K562 (cell line): ENCODE measurements around the gene SEC14L5. TPM values are rescaled to one million over a fixed set of nuclear protein-coding genes. Genes with fewer than 3 reads are reported as not detected.

Experiments
- BRCA1 ChIP-seq, 2 experiments: fragments of 450-650 bp in 1 of 2; sonication (generic) in 1 of 2; formaldehyde crosslinking in 1 of 2; IDR thresholded peaks; 2 replicates each; pipeline versions ENCODE4 v1.5.0 to v1.6.1; 2017 to 2020; ENCODE audit warnings: mild to moderate bottlenecking in 1 of 2, missing genetic modification reagents in 1 of 2
- BRD4 ChIP-seq: fragments of 200-600 bp; sonication (generic); IDR thresholded peaks from 2 replicates; pipeline ENCODE4 v1.6.1; 2017; ENCODE audit warnings: inconsistent platforms
- EP300 ChIP-seq: IDR thresholded peaks from 2 replicates; pipeline ENCODE4 v1.6.1; 2012; ENCODE audit warnings: low read length, improper control_type of control experiment
- GATAD2A ChIP-seq: fragments of 450-650 bp; IDR thresholded peaks from 2 replicates; pipeline ENCODE4 v1.6.1; 2017
- POLR2G ChIP-seq: fragments of 200-400 bp; formaldehyde crosslinking; IDR thresholded peaks from 2 replicates; pipeline ENCODE4 v1.6.1; 2017; ENCODE audit warnings: low read depth, mild to moderate bottlenecking, antibody characterized with exemption, low read length, moderate library complexity
- SP1 ChIP-seq: sonication (generic); formaldehyde crosslinking; IDR thresholded peaks from 2 replicates; pipeline ENCODE4 v1.8.1; 2022; ENCODE audit warnings: mild to moderate bottlenecking, missing genetic modification reagents
- TAF1 ChIP-seq: IDR thresholded peaks from 2 replicates; pipeline ENCODE4 v1.6.1; 2011; ENCODE audit warnings: mild to moderate bottlenecking, low read length, moderate library complexity; ENCODE audit not compliant: insufficient read depth, control insufficient read depth, severe bottlenecking; ENCODE audit errors: extremely low read depth
- TAF15 ChIP-seq: fragments of 200-400 bp; formaldehyde crosslinking; IDR thresholded peaks from 2 replicates; pipeline ENCODE4 v1.6.1; 2017; ENCODE audit warnings: mild to moderate bottlenecking, low read depth, low read length, moderate library complexity
- XRCC3 ChIP-seq: fragments of 450-650 bp; IDR thresholded peaks from 2 replicates; pipeline ENCODE4 v1.6.1; 2017; ENCODE audit warnings: mild to moderate bottlenecking, moderate library complexity
- ZBTB8A ChIP-seq: fragments of 450-650 bp; IDR thresholded peaks from 2 replicates; pipeline ENCODE4 v1.6.1; 2018; ENCODE audit warnings: mild to moderate bottlenecking, moderate library complexity; ENCODE audit not compliant: partially characterized antibody
- ZKSCAN3 ChIP-seq: fragments of 250-450 bp; sonication (Bioruptor Pico); IDR thresholded peaks from 2 replicates; pipeline ENCODE4 v1.4.0; 2020
- ZNF239 ChIP-seq: fragments of 250-450 bp; sonication (Bioruptor Pico); IDR thresholded peaks from 2 replicates; pipeline ENCODE4 v1.4.0; 2020; ENCODE audit warnings: mild to moderate bottlenecking
- polyA plus RNA-seq, 8 experiments: library from polyadenylated mRNA; depleted of rRNA in 4 of 8; stranded (reverse) in 5 of 8; unstranded in 3 of 8; fragments of >200 nt; fragmentation: Nextera tagmentation in 2 of 8; fragmentation: Illumina TruSeq in 1 of 8; extraction: Ambion mirVana in 2 of 8; extraction: Trizol in 1 of 8; gene quantifications; 2 replicates each; pipeline versions ENCODE4 v1.2.1 to v1.2.3, GENCODE V29; 2011 to 2014; ENCODE audit warnings: inconsistent platforms in 1 of 8, missing spikeins in 1 of 8
- total RNA-seq, 7 experiments: library from RNA; depleted of rRNA in 6 of 7; stranded (reverse); fragments of >200 nt in 6 of 7; fragmentation: Illumina TruSeq in 2 of 7; extraction: Trizol in 2 of 7; gene quantifications; 2 replicates each; pipeline versions ENCODE4 v1.2.1 to v1.2.3, GENCODE V29; 2011 to 2021; ENCODE audit warnings: low replicate concordance in 1 of 7
- TF ChIP-seq, protein P1 (sequence below): fragments of 250-450 bp; sonication (Bioruptor Pico); IDR thresholded peaks from 2 replicates; pipeline ENCODE4 v1.9.0; 2021; ENCODE audit warnings: mild to moderate bottlenecking, inconsistent platforms
- TF ChIP-seq, protein P2 (sequence below), 2 experiments: IDR thresholded peaks; 2 replicates each; pipeline ENCODE4 v1.6.1; 2012; ENCODE audit warnings: improper control_type of control experiment in 2 of 2, low read depth in 2 of 2, low read length in 2 of 2, borderline replicate concordance in 1 of 2
- TF ChIP-seq, protein P3 (sequence below): fragments of 450-650 bp; IDR thresholded peaks from 2 replicates; pipeline ENCODE4 v1.6.1; 2018; ENCODE audit not compliant: partially characterized antibody
- TF ChIP-seq, protein P4 (sequence below): fragments of 250-450 bp; sonication (Bioruptor Pico); IDR thresholded peaks from 2 replicates; pipeline ENCODE4 v1.8.0; 2022; ENCODE audit warnings: moderate library complexity, mild to moderate bottlenecking, inconsistent platforms

Gene SEC14L5
- total and polyA plus RNA-seq, 9 of the 15 experiments (the other 6 are each of a cell fraction or from before 2014, with no cell fraction given): 0.11 TPM; not detected in 8

DNA sequence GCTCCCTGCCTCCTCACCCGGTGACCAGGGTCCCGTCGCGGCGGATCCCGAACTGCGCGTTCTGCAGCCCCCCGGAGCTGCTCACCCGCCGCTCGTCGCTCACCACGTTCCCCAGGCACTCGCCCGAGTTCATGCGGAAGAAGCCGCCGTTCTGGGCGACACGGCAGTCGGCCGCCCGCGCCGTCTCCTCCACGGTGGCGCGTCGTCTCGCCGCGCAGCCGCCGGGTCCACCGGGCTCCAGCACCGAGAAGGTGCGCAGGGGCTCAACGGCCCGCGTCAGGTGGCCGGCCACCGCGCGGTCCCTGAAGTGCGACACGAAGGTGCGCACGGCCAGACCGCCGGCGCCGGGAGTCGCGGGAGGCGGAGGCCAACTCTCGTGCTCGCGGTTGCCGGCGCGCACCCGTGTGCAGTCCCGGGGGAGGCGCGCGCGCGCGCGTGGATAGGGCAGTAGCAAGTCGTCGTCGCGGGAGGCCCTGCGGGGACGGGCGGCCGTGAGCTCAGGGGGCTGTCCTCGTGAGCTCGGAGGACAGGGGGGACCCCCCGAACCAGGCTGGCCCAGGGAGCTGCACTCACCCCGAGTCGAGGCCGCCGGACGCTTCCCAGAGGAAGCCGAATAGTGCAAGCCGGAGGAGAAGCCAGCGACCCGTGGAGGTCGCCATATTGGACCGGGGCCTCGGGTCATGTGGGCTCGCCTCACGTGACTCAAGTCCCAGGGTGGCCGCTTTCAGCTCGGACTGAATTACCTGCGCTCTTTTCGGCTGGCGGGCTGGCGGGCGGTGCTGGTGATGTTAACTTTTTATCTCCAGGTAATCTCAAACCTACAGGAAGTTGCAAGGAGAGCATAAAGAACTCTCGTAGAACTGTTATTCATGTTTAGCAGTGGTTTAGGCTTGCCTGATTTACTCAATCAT, 75.4 kb downstream of the SEC14L5 start, which contains the start of gene NAGPA (continued):
- TF ChIP-seq, protein P1, sequence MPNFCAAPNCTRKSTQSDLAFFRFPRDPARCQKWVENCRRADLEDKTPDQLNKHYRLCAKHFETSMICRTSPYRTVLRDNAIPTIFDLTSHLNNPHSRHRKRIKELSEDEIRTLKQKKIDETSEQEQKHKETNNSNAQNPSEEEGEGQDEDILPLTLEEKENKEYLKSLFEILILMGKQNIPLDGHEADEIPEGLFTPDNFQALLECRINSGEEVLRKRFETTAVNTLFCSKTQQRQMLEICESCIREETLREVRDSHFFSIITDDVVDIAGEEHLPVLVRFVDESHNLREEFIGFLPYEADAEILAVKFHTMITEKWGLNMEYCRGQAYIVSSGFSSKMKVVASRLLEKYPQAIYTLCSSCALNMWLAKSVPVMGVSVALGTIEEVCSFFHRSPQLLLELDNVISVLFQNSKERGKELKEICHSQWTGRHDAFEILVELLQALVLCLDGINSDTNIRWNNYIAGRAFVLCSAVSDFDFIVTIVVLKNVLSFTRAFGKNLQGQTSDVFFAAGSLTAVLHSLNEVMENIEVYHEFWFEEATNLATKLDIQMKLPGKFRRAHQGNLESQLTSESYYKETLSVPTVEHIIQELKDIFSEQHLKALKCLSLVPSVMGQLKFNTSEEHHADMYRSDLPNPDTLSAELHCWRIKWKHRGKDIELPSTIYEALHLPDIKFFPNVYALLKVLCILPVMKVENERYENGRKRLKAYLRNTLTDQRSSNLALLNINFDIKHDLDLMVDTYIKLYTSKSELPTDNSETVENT (CRISPR knock-in tag): peak; percentile 16; the same call in 1 of the 2 replicates
- TF ChIP-seq ZNF239 (CRISPR knock-in tag): no peak
- TF ChIP-seq, protein P2, sequence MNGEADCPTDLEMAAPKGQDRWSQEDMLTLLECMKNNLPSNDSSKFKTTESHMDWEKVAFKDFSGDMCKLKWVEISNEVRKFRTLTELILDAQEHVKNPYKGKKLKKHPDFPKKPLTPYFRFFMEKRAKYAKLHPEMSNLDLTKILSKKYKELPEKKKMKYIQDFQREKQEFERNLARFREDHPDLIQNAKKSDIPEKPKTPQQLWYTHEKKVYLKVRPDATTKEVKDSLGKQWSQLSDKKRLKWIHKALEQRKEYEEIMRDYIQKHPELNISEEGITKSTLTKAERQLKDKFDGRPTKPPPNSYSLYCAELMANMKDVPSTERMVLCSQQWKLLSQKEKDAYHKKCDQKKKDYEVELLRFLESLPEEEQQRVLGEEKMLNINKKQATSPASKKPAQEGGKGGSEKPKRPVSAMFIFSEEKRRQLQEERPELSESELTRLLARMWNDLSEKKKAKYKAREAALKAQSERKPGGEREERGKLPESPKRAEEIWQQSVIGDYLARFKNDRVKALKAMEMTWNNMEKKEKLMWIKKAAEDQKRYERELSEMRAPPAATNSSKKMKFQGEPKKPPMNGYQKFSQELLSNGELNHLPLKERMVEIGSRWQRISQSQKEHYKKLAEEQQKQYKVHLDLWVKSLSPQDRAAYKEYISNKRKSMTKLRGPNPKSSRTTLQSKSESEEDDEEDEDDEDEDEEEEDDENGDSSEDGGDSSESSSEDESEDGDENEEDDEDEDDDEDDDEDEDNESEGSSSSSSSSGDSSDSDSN (IDR thresholded peaks at IDR 0.05; ENCODE audit: borderline replicate concordance in 1 of 2, low read depth in 2 of 2, low read length in 2 of 2): no peak
- TF ChIP-seq, protein P3, sequence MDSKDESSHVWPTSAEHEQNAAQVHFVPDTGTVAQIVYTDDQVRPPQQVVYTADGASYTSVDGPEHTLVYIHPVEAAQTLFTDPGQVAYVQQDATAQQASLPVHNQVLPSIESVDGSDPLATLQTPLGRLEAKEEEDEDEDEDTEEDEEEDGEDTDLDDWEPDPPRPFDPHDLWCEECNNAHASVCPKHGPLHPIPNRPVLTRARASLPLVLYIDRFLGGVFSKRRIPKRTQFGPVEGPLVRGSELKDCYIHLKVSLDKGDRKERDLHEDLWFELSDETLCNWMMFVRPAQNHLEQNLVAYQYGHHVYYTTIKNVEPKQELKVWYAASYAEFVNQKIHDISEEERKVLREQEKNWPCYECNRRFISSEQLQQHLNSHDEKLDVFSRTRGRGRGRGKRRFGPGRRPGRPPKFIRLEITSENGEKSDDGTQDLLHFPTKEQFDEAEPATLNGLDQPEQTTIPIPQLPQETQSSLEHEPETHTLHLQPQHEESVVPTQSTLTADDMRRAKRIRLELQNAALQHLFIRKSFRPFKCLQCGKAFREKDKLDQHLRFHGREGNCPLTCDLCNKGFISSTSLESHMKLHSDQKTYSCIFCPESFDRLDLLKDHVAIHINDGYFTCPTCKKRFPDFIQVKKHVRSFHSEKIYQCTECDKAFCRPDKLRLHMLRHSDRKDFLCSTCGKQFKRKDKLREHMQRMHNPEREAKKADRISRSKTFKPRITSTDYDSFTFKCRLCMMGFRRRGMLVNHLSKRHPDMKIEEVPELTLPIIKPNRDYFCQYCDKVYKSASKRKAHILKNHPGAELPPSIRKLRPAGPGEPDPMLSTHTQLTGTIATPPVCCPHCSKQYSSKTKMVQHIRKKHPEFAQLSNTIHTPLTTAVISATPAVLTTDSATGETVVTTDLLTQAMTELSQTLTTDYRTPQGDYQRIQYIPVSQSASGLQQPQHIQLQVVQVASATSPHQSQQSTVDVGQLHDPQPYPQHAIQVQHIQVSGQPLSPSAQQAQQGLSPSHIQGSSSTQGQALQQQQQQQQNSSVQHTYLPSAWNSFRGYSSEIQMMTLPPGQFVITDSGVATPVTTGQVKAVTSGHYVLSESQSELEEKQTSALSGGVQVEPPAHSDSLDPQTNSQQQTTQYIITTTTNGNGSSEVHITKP: no peak
- TF ChIP-seq BRCA1 (IDR thresholded peaks at IDR 0.05): no peak
- TF ChIP-seq BRCA1 (CRISPR knock-in tag; IDR thresholded peaks at IDR 0.05): no peak
- no peak for TF ChIP-seq XRCC3
- TF ChIP-seq TAF15: no peak
- TF ChIP-seq, protein P4, sequence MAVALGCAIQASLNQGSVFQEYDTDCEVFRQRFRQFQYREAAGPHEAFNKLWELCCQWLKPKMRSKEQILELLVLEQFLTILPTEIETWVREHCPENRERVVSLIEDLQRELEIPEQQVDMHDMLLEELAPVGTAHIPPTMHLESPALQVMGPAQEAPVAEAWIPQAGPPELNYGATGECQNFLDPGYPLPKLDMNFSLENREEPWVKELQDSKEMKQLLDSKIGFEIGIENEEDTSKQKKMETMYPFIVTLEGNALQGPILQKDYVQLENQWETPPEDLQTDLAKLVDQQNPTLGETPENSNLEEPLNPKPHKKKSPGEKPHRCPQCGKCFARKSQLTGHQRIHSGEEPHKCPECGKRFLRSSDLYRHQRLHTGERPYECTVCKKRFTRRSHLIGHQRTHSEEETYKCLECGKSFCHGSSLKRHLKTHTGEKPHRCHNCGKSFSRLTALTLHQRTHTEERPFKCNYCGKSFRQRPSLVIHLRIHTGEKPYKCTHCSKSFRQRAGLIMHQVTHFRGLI (CRISPR knock-in tag): no peak
- no peak for TF ChIP-seq BRD4
- no peak for TF ChIP-seq GATAD2A
- TF ChIP-seq POLR2G: peak; percentile 80
- TF ChIP-seq ZBTB8A: no peak
- TF ChIP-seq ZKSCAN3 (CRISPR knock-in tag): no peak
- TF ChIP-seq EP300: peak; percentile 44; the same call in 1 of the 2 replicates
- TF ChIP-seq TAF1: peak; percentile 82
- TF ChIP-seq SP1 (CRISPR knock-in tag): peak; percentile 37; the same call in 1 of the 2 replicates
